ENCODE data around the gene PRDX1.
"Not testable (repeated sequence)": the region's sequence is repeated elsewhere in the genome, so short reads cannot be mapped to it uniquely, and the experiment has no call there.

DNA sequence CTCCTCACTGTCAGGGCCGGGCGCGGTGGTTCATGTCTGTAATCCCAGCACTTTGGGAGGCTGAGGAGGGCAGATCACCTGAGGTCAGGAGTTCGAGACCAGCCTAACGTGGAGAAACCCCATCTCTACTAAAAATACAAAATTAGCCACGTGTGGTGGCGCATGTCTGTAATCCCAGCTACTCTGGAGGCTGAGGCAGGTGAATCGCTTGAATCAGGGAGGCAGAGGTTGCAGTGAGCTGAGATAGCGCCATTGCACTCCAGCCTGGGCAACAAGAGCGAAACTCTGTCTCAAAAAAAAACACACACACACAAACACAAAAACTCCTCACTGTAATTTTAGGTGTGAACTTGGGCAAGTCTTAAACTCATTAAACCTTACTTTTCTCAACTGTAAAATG is 2.3 kb upstream of the PRDX1 start:
- TF ChIP-seq POLR2A (IDR thresholded peaks at IDR 0.05), result not testable (repeated sequence)
- TF ChIP-seq, protein P1, sequence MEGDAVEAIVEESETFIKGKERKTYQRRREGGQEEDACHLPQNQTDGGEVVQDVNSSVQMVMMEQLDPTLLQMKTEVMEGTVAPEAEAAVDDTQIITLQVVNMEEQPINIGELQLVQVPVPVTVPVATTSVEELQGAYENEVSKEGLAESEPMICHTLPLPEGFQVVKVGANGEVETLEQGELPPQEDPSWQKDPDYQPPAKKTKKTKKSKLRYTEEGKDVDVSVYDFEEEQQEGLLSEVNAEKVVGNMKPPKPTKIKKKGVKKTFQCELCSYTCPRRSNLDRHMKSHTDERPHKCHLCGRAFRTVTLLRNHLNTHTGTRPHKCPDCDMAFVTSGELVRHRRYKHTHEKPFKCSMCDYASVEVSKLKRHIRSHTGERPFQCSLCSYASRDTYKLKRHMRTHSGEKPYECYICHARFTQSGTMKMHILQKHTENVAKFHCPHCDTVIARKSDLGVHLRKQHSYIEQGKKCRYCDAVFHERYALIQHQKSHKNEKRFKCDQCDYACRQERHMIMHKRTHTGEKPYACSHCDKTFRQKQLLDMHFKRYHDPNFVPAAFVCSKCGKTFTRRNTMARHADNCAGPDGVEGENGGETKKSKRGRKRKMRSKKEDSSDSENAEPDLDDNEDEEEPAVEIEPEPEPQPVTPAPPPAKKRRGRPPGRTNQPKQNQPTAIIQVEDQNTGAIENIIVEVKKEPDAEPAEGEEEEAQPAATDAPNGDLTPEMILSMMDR (IDR thresholded peaks at IDR 0.05), result not testable (repeated sequence)
